ENCODE results near the gene IGFL1.
"Not testable (repeated sequence)": the region's sequence is repeated elsewhere in the genome, so short reads cannot be mapped to it uniquely, and the experiment has no call there.

The IGFL1 gene

GRCh38 chr19:46229442-46229841 lies at the start of gene IGFL1:
IGFL1 (plus strand) TSS chr19:46229742; CDS start chr19:46229775, 33 bp downstream.
- DNase-seq (ENCODE audit: low read depth): no peak

GRCh38 chr19:46180701-46181387 lies 48.7 kb upstream of the IGFL1 start:
- DNase-seq (ENCODE audit: low read depth): no peak

- DNase-seq (ENCODE audit: low read depth): no peak
Observed at GRCh38 chr19:46181388-46181779, 48.2 kb upstream of the IGFL1 start.

- DNase-seq (ENCODE audit: low read depth): no peak
Observed at GRCh38 chr19:46182476-46182875, 47.1 kb upstream of the IGFL1 start.

GRCh38 chr19:46184775-46185710 lies 44.5 kb upstream of the IGFL1 start:
- not testable (repeated sequence) for DNase-seq (ENCODE audit: low read depth)

GRCh38 chr19:46186101-46186716 lies 43.3 kb upstream of the IGFL1 start:
- no peak for DNase-seq (ENCODE audit: low read depth)

GRCh38 chr19:46186717-46187101 lies 42.8 kb upstream of the IGFL1 start:
- no peak for DNase-seq (ENCODE audit: low read depth)

GRCh38 chr19:46189971-46190888 lies 39.3 kb upstream of the IGFL1 start:
- DNase-seq (ENCODE audit: low read depth): no peak

GRCh38 chr19:46191356-46191755 lies 38.2 kb upstream of the IGFL1 start:
- no peak for DNase-seq (ENCODE audit: low read depth)

- DNase-seq (ENCODE audit: low read depth): no peak
Observed at GRCh38 chr19:46191972-46192371, 37.6 kb upstream of the IGFL1 start.

- DNase-seq (ENCODE audit: low read depth): not testable (repeated sequence)
Observed at GRCh38 chr19:46192626-46192991, 36.9 kb upstream of the IGFL1 start.

- DNase-seq (ENCODE audit: low read depth): no peak
Observed at GRCh38 chr19:46192992-46193650, 36.4 kb upstream of the IGFL1 start.

- DNase-seq (ENCODE audit: low read depth): no peak
Observed at GRCh38 chr19:46193678-46194077, 35.9 kb upstream of the IGFL1 start.

GRCh38 chr19:46195104-46195503 lies 34.4 kb upstream of the IGFL1 start:
- DNase-seq (ENCODE audit: low read depth): no peak

- DNase-seq (ENCODE audit: low read depth): not testable (repeated sequence)
Observed at GRCh38 chr19:46195919-46196318, 33.6 kb upstream of the IGFL1 start.

GRCh38 chr19:46196410-46197124 lies 33.0 kb upstream of the IGFL1 start:
- DNase-seq (ENCODE audit: low read depth): no peak

- DNase-seq (ENCODE audit: low read depth): no peak
Observed at GRCh38 chr19:46197314-46198070, 32.0 kb upstream of the IGFL1 start.

GRCh38 chr19:46198756-46199155 lies 30.8 kb upstream of the IGFL1 start:
- no peak for DNase-seq (ENCODE audit: low read depth)

GRCh38 chr19:46201454-46202310 lies 27.9 kb upstream of the IGFL1 start:
- no peak for DNase-seq (ENCODE audit: low read depth)

Measured in non-pigmented ciliary epithelial cell (primary cell).